EL (cell line): ENCODE data around the gene PRKACG.
"Not testable (repeated sequence)": the region's sequence is repeated elsewhere in the genome, so short reads cannot be mapped to it uniquely, and the experiment has no call there.

ENCODE experiments used
- DNase-seq: peaks from one replicate; pipeline ENCODE4 v3.0.0-alpha.2; 2016

Gene PRKACG

DNA sequence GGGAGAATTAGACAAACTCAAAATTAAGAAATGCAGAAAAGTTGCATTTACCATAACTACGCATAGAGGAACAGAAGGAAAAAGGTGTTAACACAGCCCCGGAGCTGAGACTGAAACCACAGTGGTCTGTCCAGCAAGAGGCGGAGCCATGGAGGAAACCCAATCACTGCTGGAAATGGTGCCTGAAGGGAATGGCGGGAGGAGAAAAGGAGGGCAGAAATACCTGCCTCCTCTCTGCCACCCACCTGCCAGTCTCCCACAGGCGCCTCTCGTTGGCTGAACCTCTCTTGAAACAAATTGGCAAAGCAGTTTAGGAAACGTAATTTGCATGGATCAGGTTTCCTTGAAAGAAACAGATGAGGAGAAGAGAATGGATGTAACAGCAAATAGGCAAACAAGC lies 9.7 kb upstream of the PRKACG start:
- no peak for DNase-seq

- DNase-seq, result no peak
Measured at GRCh38 chr9:69020301-69021145, 6.6 kb upstream of the PRKACG start.

DNA sequence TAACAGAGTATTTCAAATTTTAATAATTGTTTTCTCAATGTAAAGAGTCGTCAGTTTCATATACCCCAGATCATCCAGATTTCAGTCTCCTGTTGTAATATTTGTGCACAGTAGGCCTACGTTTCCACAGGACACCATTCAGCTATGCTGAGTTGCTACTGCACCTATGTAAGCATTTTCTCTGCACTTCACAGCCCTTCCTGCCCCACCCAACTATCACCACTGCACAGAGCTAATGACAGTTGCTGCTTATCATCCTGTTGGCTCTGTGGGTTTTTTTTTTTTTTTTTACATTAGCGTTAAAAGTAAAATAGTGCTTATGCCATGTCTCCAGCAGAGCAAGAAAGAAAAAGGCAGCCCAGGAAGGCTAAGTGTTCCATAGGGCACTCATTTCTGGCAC lies 5.9 kb upstream of the PRKACG start:
- no peak for DNase-seq

DNA sequence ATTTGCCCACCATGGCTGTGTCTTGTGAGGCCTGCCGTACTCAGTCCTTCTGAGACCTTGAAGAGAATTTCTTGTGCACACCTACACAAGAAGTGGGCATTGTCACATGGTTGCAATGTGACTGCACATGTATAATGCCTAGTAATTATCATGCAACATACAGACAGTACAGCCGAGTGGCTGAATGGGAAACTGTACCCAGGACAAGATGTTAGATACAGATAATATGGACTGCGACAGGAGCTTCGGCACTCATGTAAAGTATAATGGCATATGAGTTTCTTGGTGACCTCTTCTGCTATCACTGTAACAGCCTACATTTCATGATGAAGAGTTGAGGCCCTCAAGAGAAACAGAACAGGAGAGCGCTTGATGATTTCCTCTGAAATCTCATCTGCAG lies 4.8 kb upstream of the PRKACG start:
- no peak for DNase-seq

GRCh38 chr9:69016191-69017096 lies 2.5 kb upstream of the PRKACG start:
- no peak for DNase-seq

- no peak for DNase-seq
Measured at GRCh38 chr9:69013382-69013727, 558 bp downstream of the PRKACG start.

DNA sequence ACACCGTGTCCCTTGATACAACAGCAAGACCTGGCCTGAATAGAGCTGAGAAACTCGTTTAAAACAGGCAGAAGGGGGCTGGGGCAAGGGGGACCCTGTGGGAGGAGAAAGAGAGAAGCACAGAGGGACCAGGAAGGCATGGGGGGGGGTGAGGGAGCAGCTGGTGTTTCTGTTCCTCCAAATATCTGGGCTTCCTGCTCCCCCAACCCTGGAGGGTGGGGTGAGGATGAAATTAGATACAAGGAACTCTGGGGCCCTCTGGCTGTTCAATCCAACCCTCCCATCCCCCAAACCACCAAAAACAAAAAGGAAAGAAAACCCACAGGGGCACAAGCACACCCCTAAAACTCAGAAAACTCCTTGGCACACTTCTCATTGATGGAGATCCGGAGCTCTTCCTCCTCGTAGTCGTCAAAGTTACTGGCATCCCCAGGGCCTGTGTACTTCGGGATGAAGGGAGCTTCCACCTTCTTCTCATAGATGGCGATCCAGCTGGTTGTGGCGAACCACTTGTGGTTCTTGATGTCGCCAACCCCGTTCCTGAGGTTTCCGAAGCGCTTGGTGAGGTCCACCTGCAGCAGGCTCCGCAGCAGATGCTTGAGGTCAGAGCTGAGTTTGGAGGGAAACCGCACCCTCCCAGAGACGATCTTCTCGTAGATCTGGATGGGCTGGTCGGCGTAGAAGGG lies 1.1 kb downstream of the PRKACG start:
- no peak for DNase-seq

- DNase-seq, result no peak
Measured at GRCh38 chr9:69009708-69010107, 4.2 kb downstream of the PRKACG start.

- DNase-seq, result peak; percentile 10
Measured at GRCh38 chr9:69004836-69005235, 9.1 kb downstream of the PRKACG start.

DNA sequence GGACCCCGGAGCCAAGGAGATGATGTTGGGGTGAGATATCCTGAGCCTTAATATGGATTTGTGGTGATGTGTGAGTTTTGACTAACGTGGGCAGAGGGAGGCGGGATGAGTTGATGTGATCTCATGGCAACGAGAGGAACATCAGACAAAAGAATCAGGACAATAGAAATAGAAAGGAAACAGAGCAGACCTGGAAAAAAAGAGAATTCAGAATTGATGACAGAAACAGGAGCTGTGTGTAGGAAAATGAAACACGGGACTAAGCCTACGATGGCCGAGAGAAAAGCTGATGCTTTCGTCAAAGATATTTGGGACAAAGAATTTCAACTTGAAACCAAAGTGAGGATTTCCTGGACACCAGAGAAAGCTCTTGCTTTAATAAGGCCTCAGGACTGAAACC lies 10.9 kb downstream of the PRKACG start:
- no peak for DNase-seq

DNA sequence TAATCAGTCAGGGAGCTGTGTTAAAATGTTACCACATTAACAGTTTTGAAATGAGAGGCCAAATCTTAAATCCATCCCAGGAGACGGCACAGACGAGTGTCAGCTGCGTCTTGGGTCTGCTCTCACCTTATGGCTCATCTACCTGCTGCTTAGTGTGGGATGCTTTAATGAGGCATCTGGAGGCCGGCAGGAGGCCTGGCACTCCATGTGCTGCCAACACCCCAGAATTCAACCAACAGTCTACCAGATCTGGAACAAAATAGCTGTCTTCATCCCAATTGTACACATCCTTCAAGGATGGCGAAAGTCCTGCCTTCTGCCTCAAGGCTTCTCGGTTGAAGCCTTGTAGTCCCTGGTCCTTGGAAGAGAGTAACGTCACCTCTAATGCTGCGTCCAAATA lies 12.0 kb downstream of the PRKACG start:
- no peak for DNase-seq

- DNase-seq, result peak; percentile 58
Measured at GRCh38 chr9:68999393-69000105, 14.4 kb downstream of the PRKACG start.

DNA sequence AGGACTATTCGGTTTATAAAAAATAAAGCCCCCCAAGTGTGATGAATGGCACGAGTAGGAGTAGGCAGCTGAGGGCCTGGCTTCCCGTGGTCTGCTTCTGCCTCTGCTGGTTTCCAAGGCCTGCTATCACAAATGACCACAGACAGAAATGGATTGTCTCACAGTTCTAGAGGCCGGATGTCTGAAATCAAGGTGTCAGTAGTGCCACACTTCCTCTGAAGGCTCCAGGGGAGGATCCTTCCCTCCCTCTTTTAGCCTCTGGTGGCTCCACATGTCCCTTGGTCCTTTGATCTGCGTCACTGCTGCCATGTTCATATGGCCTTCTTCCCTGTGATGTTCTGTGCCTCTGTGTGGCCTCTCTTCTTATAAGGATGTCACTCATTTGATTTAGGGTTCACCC lies 15.1 kb downstream of the PRKACG start:
- DNase-seq, result no peak

DNA sequence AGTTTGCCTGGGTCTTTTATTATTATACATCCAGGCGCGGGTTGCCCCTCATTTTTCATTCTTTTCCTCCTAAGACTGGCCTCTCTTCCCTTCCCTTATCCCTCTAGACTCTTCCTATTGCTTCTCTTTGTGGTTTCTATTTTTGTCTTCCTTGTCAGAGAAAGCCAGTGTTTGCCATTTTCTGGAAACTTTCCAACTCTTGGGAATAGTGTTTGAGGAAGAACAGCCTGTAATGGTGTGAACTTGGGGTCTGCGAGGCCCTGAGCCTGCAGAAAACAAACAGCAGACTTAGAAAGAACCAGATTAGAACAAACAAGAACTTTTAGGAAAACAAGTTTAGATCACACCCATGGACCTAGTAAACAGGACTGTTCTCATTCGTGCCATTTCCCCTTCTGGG lies 15.5 kb downstream of the PRKACG start:
- DNase-seq, result no peak

GRCh38 chr9:68997666-68998065 lies 16.2 kb downstream of the PRKACG start:
- no peak for DNase-seq

DNA sequence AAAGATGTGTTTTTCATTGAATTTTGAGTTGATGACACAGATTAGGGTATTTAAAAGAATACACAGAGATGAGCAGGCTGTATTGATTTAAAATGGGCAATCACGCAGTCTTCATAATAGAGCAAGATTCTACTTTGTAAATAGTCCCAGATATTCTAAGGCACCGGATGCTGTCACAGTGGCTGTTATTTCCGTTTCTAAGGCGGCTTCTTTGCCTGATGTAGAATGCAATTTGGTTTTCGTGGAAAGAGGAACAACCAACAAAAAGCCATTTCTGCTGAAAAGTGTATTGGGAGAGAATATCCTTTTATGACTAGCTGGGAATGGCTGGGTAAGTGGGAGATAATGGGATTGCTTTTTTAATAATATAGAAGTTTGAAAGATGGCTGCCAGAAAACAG lies 17.5 kb downstream of the PRKACG start:
- DNase-seq, result no peak

DNA sequence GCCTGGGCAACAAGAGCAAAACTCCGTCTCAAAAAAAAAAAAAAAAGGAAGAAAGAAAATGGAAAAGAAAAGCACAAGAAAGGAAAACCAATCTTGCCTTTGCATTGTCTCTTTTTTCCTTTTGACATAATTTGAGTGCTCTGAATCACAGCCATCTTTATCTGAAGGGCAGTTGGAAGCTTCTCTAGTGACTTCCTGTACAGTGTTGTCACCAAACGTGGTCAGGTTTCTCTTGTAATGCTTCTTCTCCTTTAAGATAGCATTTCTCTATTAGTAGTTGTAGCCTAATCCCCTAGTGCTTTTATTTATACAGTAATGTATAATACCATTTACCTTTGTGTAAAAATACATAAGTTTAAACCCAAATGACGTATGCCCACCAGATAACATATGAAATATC lies 18.1 kb downstream of the PRKACG start:
- DNase-seq, result no peak

DNA sequence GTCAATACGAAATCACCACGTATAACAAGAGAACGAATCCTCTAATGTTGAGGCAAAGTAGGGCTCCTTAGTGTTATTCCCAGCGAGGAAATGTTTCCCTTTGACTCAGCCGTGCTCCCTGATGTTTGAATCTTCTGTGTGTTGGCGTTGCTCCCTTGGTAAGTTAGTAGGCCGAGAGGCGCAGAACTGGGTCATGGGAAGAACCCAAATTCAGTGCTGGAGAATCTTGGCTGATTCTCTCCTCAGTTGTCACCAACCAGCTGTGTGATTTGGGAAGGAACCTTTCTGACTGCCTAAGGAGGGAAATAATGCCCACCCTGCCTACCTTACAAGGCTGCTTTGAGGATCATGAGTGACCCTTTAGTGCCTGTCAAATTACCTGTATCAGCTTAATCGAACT lies 22.5 kb downstream of the PRKACG start:
- no peak for DNase-seq

DNA sequence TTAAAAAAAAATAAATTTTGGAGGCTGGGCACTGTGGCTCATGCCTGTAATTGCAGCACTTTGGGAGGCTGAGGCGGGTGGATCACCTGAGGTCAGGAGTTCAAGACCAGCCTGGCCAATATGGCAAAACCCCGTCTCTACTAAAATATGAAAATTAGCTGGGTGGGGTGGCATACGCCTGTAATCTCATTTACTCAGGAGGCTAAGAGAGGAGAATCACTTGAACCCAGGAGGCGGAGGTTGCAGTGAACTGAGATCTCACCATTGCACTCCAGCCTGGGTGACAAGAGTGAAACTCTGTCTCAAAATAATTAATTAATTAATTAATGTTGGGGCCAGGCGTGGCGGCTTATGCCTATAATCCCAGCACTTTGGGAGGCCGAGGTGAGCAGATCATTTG lies 27.0 kb downstream of the PRKACG start:
- not testable (repeated sequence) for DNase-seq

DNA sequence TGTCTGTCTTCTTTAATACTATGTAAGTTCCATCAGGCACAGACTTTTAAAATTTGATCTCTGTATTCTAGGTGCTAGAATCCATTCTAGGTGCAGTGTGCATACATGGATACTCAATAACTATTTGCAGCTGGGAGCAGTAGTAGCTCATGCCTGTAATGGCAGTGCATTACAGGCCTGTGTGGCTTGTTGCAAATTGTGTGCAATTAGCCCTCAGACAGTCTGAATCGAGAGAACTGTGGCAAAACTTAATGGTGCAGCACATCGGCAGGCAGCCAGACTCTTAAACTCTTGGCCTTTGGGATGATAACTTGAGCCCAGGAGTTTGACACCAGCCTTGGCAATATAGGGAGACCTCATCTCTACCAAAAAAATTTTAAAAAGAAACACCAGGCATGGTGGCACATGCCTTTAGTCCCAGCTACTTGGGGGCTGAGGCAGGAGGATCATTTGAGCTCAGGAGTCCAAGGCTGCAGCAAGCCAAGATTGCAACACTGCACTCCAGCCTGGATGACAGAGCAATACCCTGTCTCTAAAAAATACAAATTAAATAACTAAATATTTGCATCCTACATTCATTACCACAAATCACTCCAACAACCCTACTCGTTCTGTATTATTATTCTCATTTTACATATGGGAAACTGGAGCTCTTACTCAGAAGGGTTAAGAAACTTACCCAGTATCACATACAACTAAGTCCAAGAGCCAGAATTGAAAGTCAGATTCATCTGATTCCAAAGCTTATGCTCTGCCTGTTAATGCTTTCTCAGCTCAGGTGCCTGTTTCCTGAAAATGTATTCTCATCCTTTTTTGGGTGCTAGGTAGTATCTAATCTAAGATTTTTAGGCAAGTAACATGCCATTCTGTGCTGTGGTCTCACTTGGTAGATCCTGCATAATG lies 30.1 kb downstream of the PRKACG start:
- DNase-seq, result no peak

DNA sequence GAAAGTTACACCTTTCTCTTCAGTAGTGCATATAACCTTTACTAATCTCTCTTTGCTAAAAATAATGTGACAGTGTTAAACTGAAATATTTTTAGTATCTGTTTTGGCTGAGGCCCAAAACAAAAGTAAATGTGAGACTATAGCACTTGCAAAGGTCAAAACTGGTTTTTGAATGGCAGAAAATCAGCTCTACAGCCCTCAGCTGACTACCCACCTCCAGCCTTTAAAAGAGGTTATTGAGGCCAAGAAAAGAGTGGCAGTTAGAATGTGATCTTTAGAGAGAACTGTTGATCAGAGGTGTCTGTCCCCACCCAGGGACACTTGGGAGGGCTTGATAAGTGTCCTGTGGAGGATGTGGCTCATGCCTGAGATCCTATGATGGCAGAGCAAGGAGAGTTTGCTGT lies 30.9 kb downstream of the PRKACG start:
- DNase-seq, result no peak

DNA sequence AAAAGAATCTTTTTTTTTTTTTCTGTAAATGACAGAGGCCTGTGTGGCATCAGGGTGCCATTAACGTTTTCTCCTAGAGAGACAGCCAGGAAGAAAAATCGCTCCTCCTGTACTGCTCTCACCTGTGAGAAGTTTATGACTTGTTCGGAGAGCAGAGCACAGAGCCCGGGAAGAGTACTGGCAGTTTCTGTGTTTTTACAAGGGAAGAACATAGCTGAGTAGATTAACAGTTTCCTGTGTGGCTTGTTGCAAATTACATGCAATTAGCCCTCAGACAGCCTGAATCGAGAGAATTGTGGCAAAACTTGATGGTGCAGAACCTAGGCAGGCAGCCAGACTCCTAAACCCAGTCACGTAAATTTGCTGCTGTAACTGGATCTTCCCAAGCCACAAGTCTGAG lies 32.1 kb downstream of the PRKACG start:
- DNase-seq, result no peak
